H1 (cell line): Measurements from ENCODE around the gene CREB1. TPM values are rescaled to one million over a fixed set of nuclear protein-coding genes. Genes with fewer than 3 reads are reported as not detected.
A peak's percentile ranks its signal among the peaks of the same experiment; 100 is the strongest.

Experiments used
- CTCF ChIA-PET: fragments of 300-600 bp; sonication (Branson Sonifier 250); formaldehyde crosslinking; loops from one replicate; lab custom pipeline; 2021; ENCODE audit not compliant: partially characterized antibody; lab: Charles Lee
- POLR2A ChIA-PET: fragments of 300-600 bp; sonication (Branson Sonifier 250); formaldehyde crosslinking; loops from one replicate; lab custom pipeline; 2021; ENCODE audit warnings: inconsistent platforms; ENCODE audit not compliant: partially characterized antibody; lab: Charles Lee
- DNase-seq, 2 experiments: peaks; one replicate each; pipeline versions ENCODE4 v3.0.0 to v3.0.0-alpha.2; 2010 to 2022; ENCODE audit warnings: low spot score in 2 of 2, low read depth in 1 of 2, mixed read lengths in 1 of 2
- FAIRE-seq: peaks from 2 replicates; lab custom pipeline; 2011; peaks lifted over from hg19 to GRCh38; lab: Jason Lieb, UNC
- H2AFZ ChIP-seq: 2 replicates; pipeline ENCODE4 v1.8.1; 2012; ENCODE audit warnings: low read length, inconsistent platforms
- H2AK5ac ChIP-seq: 2 replicates; pipeline ENCODE4 v1.6.1; 2013; ENCODE audit warnings: low read depth, low read length
- H2BK120ac ChIP-seq: replicated peaks from 2 replicates; pipeline ENCODE3; 2013; ENCODE audit warnings: low read depth, low read length, inconsistent platforms
- H2BK12ac ChIP-seq: 2 replicates; pipeline ENCODE4 v1.6.1; 2013; ENCODE audit warnings: low read depth, low read length
- H2BK15ac ChIP-seq: 2 replicates; pipeline ENCODE4 v1.6.1; 2013; ENCODE audit warnings: low read length
- H2BK20ac ChIP-seq: 2 replicates; pipeline ENCODE4 v1.6.1; 2013; ENCODE audit warnings: low read length
- H2BK5ac ChIP-seq: 2 replicates; pipeline ENCODE4 v1.6.1; 2013; ENCODE audit warnings: low read depth, low read length
- H3K14ac ChIP-seq: 2 replicates; pipeline ENCODE4 v1.6.1; 2013; ENCODE audit warnings: inconsistent platforms; ENCODE audit not compliant: insufficient read length
- H3K18ac ChIP-seq: 2 replicates; pipeline ENCODE4 v1.6.1; 2013; ENCODE audit warnings: low read length; ENCODE audit errors: extremely low read depth
- H3K23ac ChIP-seq: 2 replicates; pipeline ENCODE4 v1.6.1; 2013; ENCODE audit warnings: inconsistent platforms; ENCODE audit not compliant: insufficient read length
- H3K23me2 ChIP-seq: 2 replicates; pipeline ENCODE4 v1.6.1; 2013; ENCODE audit warnings: low read depth, low read length
- H3K27ac ChIP-seq: 2 replicates; pipeline ENCODE4 v1.6.1; 2011; ENCODE audit warnings: low read depth, low read length, inconsistent platforms
- H3K27me3 ChIP-seq, 4 experiments: replicated peaks in 1 of 4; 1 replicate in 1 of 4; 2 replicates in 3 of 4; pipeline versions ENCODE4 v1.6.1 to v1.8.1; 2011 to 2013; ENCODE audit warnings: low read length in 3 of 4, mild to moderate bottlenecking in 3 of 4, inconsistent platforms in 2 of 4, mixed read lengths in 2 of 4, moderate library complexity in 1 of 4; ENCODE audit not compliant: control insufficient read depth in 3 of 4, insufficient read depth in 3 of 4; ENCODE audit errors: extremely low read depth in 1 of 4
- H3K36me3 ChIP-seq, 4 experiments: 2 replicates each; pipeline versions ENCODE4 v1.6.1 to v1.8.1; 2011 to 2013; ENCODE audit warnings: mild to moderate bottlenecking in 4 of 4, low read length in 3 of 4, moderate library complexity in 2 of 4, control low read depth in 1 of 4, inconsistent platforms in 1 of 4; ENCODE audit not compliant: insufficient read depth in 4 of 4, control insufficient read depth in 2 of 4
- H3K4ac ChIP-seq: replicated peaks from 2 replicates; pipeline ENCODE3; 2013; ENCODE audit warnings: low read length, low read depth, mixed read lengths, inconsistent platforms; ENCODE audit not compliant: insufficient read length
- H3K4me1 ChIP-seq, 4 experiments: replicated peaks in 1 of 4; 1 replicate in 1 of 4; 2 replicates in 3 of 4; pipeline versions ENCODE4 v1.6.1 to v1.8.1; 2011 to 2013; ENCODE audit warnings: low read length in 3 of 4, inconsistent platforms in 2 of 4, mixed read lengths in 1 of 4; ENCODE audit not compliant: insufficient read depth in 4 of 4, control insufficient read depth in 3 of 4
- H3K4me2 ChIP-seq, 2 experiments: 2 replicates each; pipeline versions ENCODE4 v1.6.1 to v1.8.1; 2011 to 2013; ENCODE audit warnings: low read depth in 2 of 2, low read length in 2 of 2, control low read depth in 1 of 2, inconsistent platforms in 1 of 2, mild to moderate bottlenecking in 1 of 2; ENCODE audit not compliant: insufficient read depth in 1 of 2
- H3K4me3 ChIP-seq, 4 experiments: fragments of 200-600, 300-600 bp in 1 of 4; sonication (generic), shearing (Covaris generic), sonication (Bioruptor Twin) in 1 of 4; 2 replicates each; pipeline versions ENCODE4 v1.5.1 to v1.8.1; 2011 to 2016; ENCODE audit warnings: low read length in 4 of 4, low read depth in 3 of 4, control low read depth in 2 of 4, inconsistent platforms in 2 of 4, mild to moderate bottlenecking in 2 of 4, mixed read lengths in 1 of 4, moderate library complexity in 1 of 4; ENCODE audit not compliant: insufficient read depth in 2 of 4; ENCODE audit errors: extremely low read depth in 1 of 4
- H3K56ac ChIP-seq: replicated peaks from 2 replicates; pipeline ENCODE3; 2013; ENCODE audit warnings: low read depth, mild to moderate bottlenecking, mixed read lengths, low read length, inconsistent platforms; ENCODE audit not compliant: insufficient read length
- H3K79me1 ChIP-seq: 2 replicates; pipeline ENCODE4 v1.6.1; 2013; ENCODE audit warnings: low read depth, low read length, control low read depth
- H3K79me2 ChIP-seq, 2 experiments: 2 replicates each; pipeline versions ENCODE4 v1.6.1 to v1.8.1; 2012 to 2013; ENCODE audit warnings: low read length in 2 of 2, mild to moderate bottlenecking in 2 of 2, inconsistent platforms in 1 of 2; ENCODE audit not compliant: insufficient read depth in 2 of 2, control insufficient read depth in 1 of 2
- H3K9ac ChIP-seq, 4 experiments: replicated peaks in 1 of 4; 1 replicate in 1 of 4; 2 replicates in 3 of 4; pipeline versions ENCODE4 v1.6.1 to v1.8.1; 2011 to 2013; ENCODE audit warnings: low read depth in 3 of 4, low read length in 3 of 4, control low read depth in 2 of 4, mild to moderate bottlenecking in 2 of 4, moderate library complexity in 2 of 4, inconsistent platforms in 1 of 4; ENCODE audit errors: extremely low read depth in 1 of 4
- H3K9me3 ChIP-seq, 2 experiments: 2 replicates each; pipeline versions ENCODE4 v1.6.1 to v1.8.1; 2012 to 2013; ENCODE audit warnings: mild to moderate bottlenecking in 2 of 2, moderate library complexity in 2 of 2, control low read depth in 1 of 2, inconsistent platforms in 1 of 2, low read depth in 1 of 2, low read length in 1 of 2, mixed read lengths in 1 of 2; ENCODE audit not compliant: insufficient read depth in 2 of 2
- H4K20me1 ChIP-seq, 2 experiments: replicated peaks in 1 of 2; 2 replicates each; pipeline versions ENCODE3 to v1.8.1; 2011 to 2013; ENCODE audit warnings: inconsistent platforms in 2 of 2, low read length in 2 of 2, mild to moderate bottlenecking in 1 of 2; ENCODE audit not compliant: insufficient read depth in 2 of 2, control insufficient read depth in 1 of 2
- H4K5ac ChIP-seq: 2 replicates; pipeline ENCODE4 v1.6.1; 2013; ENCODE audit warnings: low read length, low read depth, mixed read lengths, inconsistent platforms; ENCODE audit not compliant: insufficient read length
- H4K8ac ChIP-seq: 2 replicates; pipeline ENCODE4 v1.8.0; 2013; ENCODE audit warnings: mild to moderate bottlenecking, moderate library complexity, low read length, inconsistent platforms; ENCODE audit not compliant: insufficient read depth; ENCODE audit errors: extremely low read depth
- H4K91ac ChIP-seq: replicated peaks from 2 replicates; pipeline ENCODE3; 2013; ENCODE audit warnings: low read length, mixed read lengths, inconsistent platforms; ENCODE audit not compliant: insufficient read length
- FOSL1 ChIP-seq: IDR thresholded peaks from 2 replicates; pipeline ENCODE4 v1.6.1; 2011; ENCODE audit warnings: mild to moderate bottlenecking, low read depth, low read length, moderate library complexity; ENCODE audit not compliant: insufficient read depth
- HDAC2 ChIP-seq, 2 experiments: fragments of 300-600 bp in 1 of 2; sonication (generic) in 1 of 2; IDR thresholded peaks; 2 replicates each; pipeline ENCODE4 v1.6.1; 2011 to 2012; ENCODE audit warnings: low read depth in 2 of 2, low read length in 2 of 2, mild to moderate bottlenecking in 2 of 2, moderate library complexity in 2 of 2, borderline replicate concordance in 1 of 2, inconsistent platforms in 1 of 2
- NANOG ChIP-seq: IDR thresholded peaks from 2 replicates; pipeline ENCODE4 v1.6.1; 2011; ENCODE audit warnings: low read length, low read depth, mild to moderate bottlenecking, inconsistent platforms; ENCODE audit not compliant: insufficient read depth, poor library complexity, severe bottlenecking
- SIRT6 ChIP-seq: IDR thresholded peaks from one replicate; pipeline ENCODE4 v1.7.1; 2012; ENCODE audit warnings: low read length, inconsistent platforms
- WGBS, 2 experiments: shearing (Covaris generic) in 1 of 2; methylation state at CpG; one replicate each; pipeline versions ENCODE4 v1.1.6 to v1.1.7; 2013 to 2015; ENCODE audit warnings: low lambda C conversion rate in 2 of 2, mixed read lengths in 2 of 2, inconsistent platforms in 1 of 2, low coverage in 1 of 2, missing lambda C conversion rate in 1 of 2; ENCODE audit not compliant: insufficient replicate concordance in 2 of 2, insufficient coverage in 1 of 2, insufficient read length in 1 of 2; ENCODE audit errors: extremely low coverage in 1 of 2, missing lambda C conversion rate in 1 of 2; 5-methylcytosine and 5-hydroxymethylcytosine counted together
- polyA plus RNA-seq, 7 experiments: library from polyadenylated mRNA; depleted of rRNA in 3 of 7; stranded (reverse) in 5 of 7; unstranded in 2 of 7; fragments of >200 nt in 5 of 7; fragments of 200-250 nt in 2 of 7; gene quantifications; 1 replicate in 5 of 7; 2 replicates in 1 of 7; 4 replicates in 1 of 7; pipeline versions ENCODE4 v1.2.1 to v1.2.3, GENCODE V29; 2011 to 2013; ENCODE audit warnings: missing spikeins in 2 of 7, mixed read lengths in 2 of 7
- total RNA-seq: library from RNA; stranded (reverse); fragmentation: NEBNext Ultra II Directional; extraction: Animal tissue kit (Norgen Biotek cat#: 25700); gene quantifications from 2 replicates; pipeline ENCODE4 v1.2.1, GENCODE V29; 2021

The CREB1 gene
- total and polyA plus RNA-seq, 2 of the 8 experiments (the other 6 are each of a cell fraction or from before 2014, with no cell fraction given), result 46.3 to 99.0 TPM

- H3K4me3 ChIP-seq, result no peak overlapping the region
- no peaks in the 10 kb centered on the region for H3K4me1 ChIP-seq
- no peak overlapping the region for H4K5ac ChIP-seq
- H3K4ac ChIP-seq, result no peak overlapping the region
- no peak overlapping the region for H2AFZ ChIP-seq
- no peaks in the 10 kb centered on the region for H3K9me3 ChIP-seq
- WGBS, 2 experiments, result 88% methylated on average over 6 of the region's 6 CpGs; no CpG with 5 or more reads in 1 of the 2 experiments
- peak overlapping the region; percentile 49; the same call in 1 of the 2 replicates for H3K27ac ChIP-seq
- H3K79me1 ChIP-seq, result peaks cover 6% of the 10 kb centered on the region; the same call in 1 of the 2 replicates
- no peak overlapping the region for H4K91ac ChIP-seq
- no peak overlapping the region for H3K9ac ChIP-seq
- ChIA-PET CTCF (no interaction called here), POLR2A (interaction anchor here (0.7 to 1.7 kb wide), 4 partner anchors 8 to 20 kb away, joined by 3 to 4 read pairs (median 3); no protein-coding TSS in a partner anchor)
- no peaks in the 10 kb centered on the region for H3K27me3 ChIP-seq
- TF ChIP-seq HDAC2 (IDR thresholded peaks at IDR 0.05; ENCODE audit: borderline replicate concordance in 1 of 2, low read depth in 2 of 2, low read length in 2 of 2), result no peak
- no peak for TF ChIP-seq SIRT6
- TF ChIP-seq FOSL1, result no peak
- TF ChIP-seq NANOG, result no peak
- no peak overlapping the region for H4K8ac ChIP-seq
- no peak overlapping the region for H2BK12ac ChIP-seq
- H2BK120ac ChIP-seq, result no peak overlapping the region
- H3K79me2 ChIP-seq, result peaks cover 0 to 2% of the 10 kb centered on the region in 2 experiments; a peak in 1 of 4 replicates
- peaks cover 17 to 79% (median 42%) of the 10 kb centered on the region in 4 experiments for H3K36me3 ChIP-seq
- H2BK5ac ChIP-seq, result no peak overlapping the region
- DNase-seq (peak in 1 of 2 experiments; percentile 29), FAIRE-seq (no peak)
- peaks cover 3 to 7% of the 10 kb centered on the region in 2 experiments for H4K20me1 ChIP-seq
- no peak overlapping the region for H3K56ac ChIP-seq
- H2AK5ac ChIP-seq, result no peak overlapping the region
- H2BK15ac ChIP-seq, result no peak overlapping the region
- no peak overlapping the region for H3K18ac ChIP-seq
- no peak overlapping the region for H3K4me2 ChIP-seq
- no peak overlapping the region for H3K23ac ChIP-seq
- no peak overlapping the region for H2BK20ac ChIP-seq
- no peak overlapping the region for H3K14ac ChIP-seq
- H3K23me2 ChIP-seq, result no peaks in the 10 kb centered on the region
These were observed 87.4 kb downstream of the CREB1 start for GRCh38 chr2:207617011-207617671.
